ENCODE measurements around the gene TEX36. TPM values are rescaled to one million over a fixed set of nuclear protein-coding genes. Genes with fewer than 3 reads are reported as not detected.

The TEX36 gene, protein sequence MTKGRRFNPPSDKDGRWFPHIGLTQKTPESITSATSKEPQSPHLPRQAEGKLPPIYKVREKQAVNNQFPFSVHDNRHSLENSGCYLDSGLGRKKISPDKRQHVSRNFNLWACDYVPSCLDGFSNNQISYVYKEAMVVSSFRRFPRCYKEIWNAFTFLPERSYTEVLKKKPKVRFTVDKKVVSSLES
- total RNA-seq (not detected), polyA plus RNA-seq (not detected)

DNA sequence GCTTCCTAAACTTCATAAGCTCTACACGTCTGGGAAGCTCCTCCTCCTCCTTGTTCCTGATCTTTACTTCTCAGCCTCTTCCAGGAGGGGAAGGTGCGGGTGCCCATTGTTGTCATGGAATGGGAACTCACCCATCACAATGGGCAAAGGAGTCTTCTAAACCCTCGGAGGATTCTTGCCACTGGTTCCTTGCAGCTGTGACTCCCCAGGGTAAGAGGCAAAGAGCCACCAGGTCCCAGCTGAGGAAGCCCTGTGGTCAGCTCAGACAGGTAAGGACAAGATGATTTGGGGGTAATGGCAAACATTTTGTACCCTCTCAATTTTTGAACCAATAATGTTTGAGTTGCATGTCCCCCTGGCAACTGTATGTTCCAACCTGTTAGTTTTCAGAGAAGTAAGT, at the start of gene TEX36:
Gene TEX36 (minus strand): TSS at position 101 of the 400 bp plus-strand sequence. CDS start 174 bp downstream, outside the sequence.
- Mint-ChIP-seq H3K4me3 (no peak within 1 kb of the TSS), H3K9me3 (peaks cover 0 to 16% (median 7%) of the 10 kb centered on the region in 8 donors), H3K36me3 (no peaks in the 10 kb centered on the region), H3K27ac (peak within 1 kb of the TSS in 1 of 7 donors; percentile 41), H3K27me3 (peaks cover 11 to 25% of the 10 kb centered on the region in 2 donors), H3K4me1 (no peaks in the 10 kb centered on the region)
- Histone ChIP-seq H3K4me3 (ENCODE audit: low read length in 2 of 2) (no peak within 1 kb of the TSS), H3K9me3 (ENCODE audit: control insufficient read depth in 1 of 2, low read length in 2 of 2) (no peaks in the 10 kb centered on the region), H3K27ac (ENCODE audit: low read depth, low read length) (no peak within 1 kb of the TSS), H3K4me1 (ENCODE audit: insufficient read depth, low read length) (no peaks in the 10 kb centered on the region), H3K27me3 (ENCODE audit: insufficient read depth, low read length) (no peaks in the 10 kb centered on the region), H3K36me3 (ENCODE audit: insufficient read depth, low read length) (no peaks in the 10 kb centered on the region)
- ChIA-PET CTCF (ENCODE audit: partially characterized antibody) (no interaction called here), POLR2A (ENCODE audit: partially characterized antibody) (no interaction called here)
- DNase-seq, result no peak
- intact Hi-C loops (cut with micrococcal nuclease), result no loop called here

DNA sequence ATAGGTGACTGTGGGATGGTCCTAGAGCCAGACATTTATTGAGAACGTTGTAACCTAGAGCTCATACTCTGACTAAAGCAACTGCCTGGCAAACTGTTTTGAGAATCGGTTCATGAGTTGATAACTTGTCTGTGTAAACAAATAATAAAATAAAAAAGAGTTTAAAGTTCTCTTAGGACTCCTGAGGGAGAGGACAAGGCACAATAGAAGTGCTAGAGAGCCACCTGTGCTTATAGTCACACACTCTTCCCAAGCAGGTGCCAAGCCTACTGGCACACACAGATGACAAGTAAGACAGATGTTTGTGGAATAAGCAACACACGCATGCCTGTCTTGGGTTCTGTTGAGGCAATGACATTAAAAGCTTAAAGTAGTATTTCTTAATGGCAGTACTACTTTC, 44.5 kb upstream of the TEX36 start:
- H3K27ac Mint-ChIP-seq, result no peak overlapping the region
- Histone ChIP-seq H3K9me3 (ENCODE audit: control insufficient read depth in 1 of 2, low read length in 2 of 2) (no peaks in the 10 kb centered on the region), H3K4me3 (ENCODE audit: low read length in 2 of 2) (no peak overlapping the region), H3K36me3 (ENCODE audit: insufficient read depth, low read length) (peaks cover 89% of the 10 kb centered on the region), H3K27ac (ENCODE audit: low read depth, low read length) (no peak overlapping the region), H3K4me1 (ENCODE audit: insufficient read depth, low read length) (no peaks in the 10 kb centered on the region), H3K27me3 (ENCODE audit: insufficient read depth, low read length) (no peaks in the 10 kb centered on the region)
- peaks cover 5 to 14% (median 8%) of the 10 kb centered on the region in 4 donors for H3K4me1 Mint-ChIP-seq
- H3K27me3 Mint-ChIP-seq, result no peaks in the 10 kb centered on the region
- no peak for DNase-seq
- peaks cover 71 to 86% of the 10 kb centered on the region in 2 donors for H3K36me3 Mint-ChIP-seq
- intact Hi-C loops (cut with micrococcal nuclease), result no loop called here
- H3K4me3 Mint-ChIP-seq, result no peak overlapping the region
- POLR2A ChIA-PET (ENCODE audit: partially characterized antibody), result interaction anchor here (0.7 kb wide), 1 partner anchor 96 kb away, joined by 3 read pairs; the partner anchor contains the start of genes BCCIP and UROS
- no peaks in the 10 kb centered on the region for H3K9me3 Mint-ChIP-seq
- CTCF ChIA-PET (ENCODE audit: partially characterized antibody), result no interaction called here

DNA sequence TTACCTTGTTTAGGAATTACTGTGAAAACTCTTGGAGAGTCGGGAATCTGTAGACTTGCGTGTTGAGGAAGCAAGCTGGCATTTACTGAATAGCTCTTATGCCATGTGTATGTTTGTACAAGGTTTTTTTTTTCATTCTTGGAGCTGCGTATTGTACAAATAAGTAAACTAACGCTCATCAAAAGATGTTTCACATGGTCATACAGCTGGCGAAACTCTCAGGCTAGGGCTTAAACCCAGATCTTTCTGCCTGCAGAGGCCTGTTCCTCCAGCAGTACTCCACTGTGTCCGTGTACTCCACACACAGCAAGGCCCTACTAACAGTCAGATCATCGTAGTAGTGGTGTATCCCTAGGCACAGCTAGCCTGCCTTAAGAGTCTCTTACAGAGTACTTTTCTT, 44.0 kb upstream of the TEX36 start:
- Mint-ChIP-seq H3K4me3 (no peak overlapping the region), H3K36me3 (peaks cover 69 to 85% of the 10 kb centered on the region in 2 donors), H3K27me3 (no peaks in the 10 kb centered on the region), H3K27ac (no peak overlapping the region), H3K4me1 (peaks cover 7 to 12% (median 10%) of the 10 kb centered on the region in 4 donors), H3K9me3 (no peaks in the 10 kb centered on the region)
- CTCF ChIA-PET (ENCODE audit: partially characterized antibody), result no interaction called here
- POLR2A ChIA-PET (ENCODE audit: partially characterized antibody), result no interaction called here
- Histone ChIP-seq H3K4me1 (ENCODE audit: insufficient read depth, low read length) (no peaks in the 10 kb centered on the region), H3K36me3 (ENCODE audit: insufficient read depth, low read length) (peaks cover 89% of the 10 kb centered on the region), H3K9me3 (ENCODE audit: control insufficient read depth in 1 of 2, low read length in 2 of 2) (no peaks in the 10 kb centered on the region), H3K27ac (ENCODE audit: low read depth, low read length) (no peak overlapping the region), H3K4me3 (ENCODE audit: low read length in 2 of 2) (no peak overlapping the region), H3K27me3 (ENCODE audit: insufficient read depth, low read length) (no peaks in the 10 kb centered on the region)
- no peak for DNase-seq
- intact Hi-C loops (cut with micrococcal nuclease), result no loop called here

DNA sequence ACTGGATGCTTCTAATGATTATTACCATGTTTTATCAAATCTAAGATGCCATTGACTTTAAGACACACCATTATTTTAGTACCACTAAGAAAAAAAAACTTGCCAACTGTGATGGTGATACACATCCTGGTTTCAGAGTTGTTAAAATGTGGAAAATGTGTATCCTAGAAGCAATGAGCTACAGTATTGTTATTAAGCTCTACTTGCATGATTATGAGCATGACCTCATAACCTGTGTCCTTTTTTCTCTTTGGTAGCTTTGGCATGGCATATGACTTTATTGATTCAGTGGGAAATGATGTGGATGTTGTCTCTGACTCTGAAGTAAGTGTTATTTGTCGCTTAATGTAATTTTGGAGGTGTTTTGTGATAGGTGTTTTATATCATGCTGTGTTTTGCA, 39.8 kb upstream of the TEX36 start:
- intact Hi-C loops (cut with micrococcal nuclease), result no loop called here
- peak overlapping the region in 2 of 8 donors; percentile 10 to 54 for H3K4me3 Mint-ChIP-seq
- no peak overlapping the region for H3K4me3 ChIP-seq (ENCODE audit: low read length in 2 of 2)
- no peaks in the 10 kb centered on the region for H3K27me3 ChIP-seq (ENCODE audit: insufficient read depth, low read length)
- DNase-seq, result no peak
- H3K4me1 ChIP-seq (ENCODE audit: insufficient read depth, low read length), result peaks cover 26% of the 10 kb centered on the region
- H3K27me3 Mint-ChIP-seq, result no peaks in the 10 kb centered on the region
- H3K9me3 Mint-ChIP-seq, result peaks cover 0 to 4% (median 0%) of the 10 kb centered on the region in 8 donors
- peaks cover 60% of the 10 kb centered on the region for H3K36me3 ChIP-seq (ENCODE audit: insufficient read depth, low read length)
- H3K9me3 ChIP-seq (ENCODE audit: control insufficient read depth in 1 of 2, low read length in 2 of 2), result no peaks in the 10 kb centered on the region
- peaks cover 15 to 44% (median 31%) of the 10 kb centered on the region in 4 donors for H3K4me1 Mint-ChIP-seq
- ChIA-PET CTCF (ENCODE audit: partially characterized antibody) (no interaction called here), POLR2A (ENCODE audit: partially characterized antibody) (no interaction called here)
- H3K27ac ChIP-seq (ENCODE audit: low read depth, low read length), result no peak overlapping the region
- peaks cover 43 to 71% of the 10 kb centered on the region in 2 donors for H3K36me3 Mint-ChIP-seq
- H3K27ac Mint-ChIP-seq, result peak overlapping the region in 1 of 7 donors; percentile 44

DNA sequence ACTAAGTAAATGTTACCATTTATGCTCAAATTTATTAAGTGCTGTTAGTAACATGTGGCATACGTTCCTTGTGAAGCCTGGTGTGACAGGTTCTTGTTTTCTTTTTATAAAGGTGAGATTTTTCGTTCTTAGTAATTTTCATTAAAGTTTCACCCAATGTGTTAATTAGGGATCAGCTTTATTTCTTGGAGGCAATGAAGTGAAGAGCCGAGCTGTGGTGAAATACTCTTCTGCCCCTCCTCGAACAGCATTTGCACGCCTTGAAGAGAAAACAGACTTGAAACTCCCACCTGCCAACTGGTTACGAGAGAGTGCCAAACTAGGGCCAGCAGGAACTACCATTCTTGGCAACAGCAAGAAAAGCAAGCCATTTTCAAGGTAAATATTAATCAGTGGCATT, 38.1 kb upstream of the TEX36 start:
- ChIA-PET CTCF (ENCODE audit: partially characterized antibody) (no interaction called here), POLR2A (ENCODE audit: partially characterized antibody) (no interaction called here)
- Histone ChIP-seq H3K4me3 (ENCODE audit: low read length in 2 of 2) (no peak overlapping the region), H3K36me3 (ENCODE audit: insufficient read depth, low read length) (peaks cover 42% of the 10 kb centered on the region), H3K4me1 (ENCODE audit: insufficient read depth, low read length) (peaks cover 26% of the 10 kb centered on the region), H3K9me3 (ENCODE audit: control insufficient read depth in 1 of 2, low read length in 2 of 2) (no peaks in the 10 kb centered on the region), H3K27ac (ENCODE audit: low read depth, low read length) (no peak overlapping the region), H3K27me3 (ENCODE audit: insufficient read depth, low read length) (no peaks in the 10 kb centered on the region)
- Mint-ChIP-seq H3K4me3 (peak overlapping the region; percentile 58 to 99 (median 68)), H3K9me3 (peaks cover 0 to 6% (median 0%) of the 10 kb centered on the region in 8 donors), H3K27ac (peak overlapping the region in 3 of 7 donors; percentile 66 to 95 (median 87)), H3K27me3 (no peaks in the 10 kb centered on the region), H3K36me3 (peaks cover 35 to 56% of the 10 kb centered on the region in 2 donors), H3K4me1 (peaks cover 14 to 44% (median 31%) of the 10 kb centered on the region in 4 donors)
- intact Hi-C loops (cut with micrococcal nuclease), result no loop called here
- no peak for DNase-seq

DNA sequence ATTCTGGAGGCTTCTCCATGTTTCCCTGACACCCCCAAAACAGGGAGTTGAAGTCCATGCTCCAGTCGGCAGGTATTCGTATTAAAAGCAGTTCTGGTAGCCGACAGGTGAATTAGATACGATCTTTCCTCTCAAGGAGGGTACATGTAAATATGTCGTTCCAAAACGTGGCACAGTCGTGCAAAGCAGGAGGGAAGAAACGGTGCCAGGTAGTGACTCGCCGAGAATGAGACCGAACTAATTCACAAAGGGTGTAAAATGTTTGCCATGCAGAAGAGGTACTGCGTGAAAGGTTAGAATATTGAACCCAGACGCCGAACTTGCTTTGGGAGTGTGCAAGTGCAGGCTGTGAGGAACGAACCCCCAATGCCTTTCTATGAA, 37.0 kb upstream of the TEX36 start:
- no peaks in the 10 kb centered on the region for H3K9me3 ChIP-seq (ENCODE audit: control insufficient read depth in 1 of 2, low read length in 2 of 2)
- Mint-ChIP-seq H3K4me3 (peak overlapping the region; percentile 94 to 100 (median 99)), H3K27ac (peak overlapping the region; percentile 95 to 99 (median 98)), H3K36me3 (peaks cover 26 to 47% of the 10 kb centered on the region in 2 donors), H3K9me3 (peaks cover 0 to 10% (median 2%) of the 10 kb centered on the region in 8 donors), H3K4me1 (peaks cover 14 to 44% (median 30%) of the 10 kb centered on the region in 4 donors), H3K27me3 (no peaks in the 10 kb centered on the region)
- H3K27me3 ChIP-seq (ENCODE audit: insufficient read depth, low read length), result no peaks in the 10 kb centered on the region
- ChIA-PET CTCF (ENCODE audit: partially characterized antibody) (no interaction called here), POLR2A (ENCODE audit: partially characterized antibody) (interaction anchor here (1.0 to 1.5 kb wide), 2 partner anchors 9 to 103 kb away, joined by 3 to 19 read pairs; partner anchors contain the start of genes BCCIP and UROS)
- peak overlapping the region; percentile 77 to 94 for H3K4me3 ChIP-seq (ENCODE audit: low read length in 2 of 2)
- H3K36me3 ChIP-seq (ENCODE audit: insufficient read depth, low read length), result peaks cover 34% of the 10 kb centered on the region
- peaks cover 26% of the 10 kb centered on the region for H3K4me1 ChIP-seq (ENCODE audit: insufficient read depth, low read length)
- no peak for DNase-seq
- intact Hi-C loops (cut with micrococcal nuclease), result no loop called here
- peak overlapping the region; percentile 90 for H3K27ac ChIP-seq (ENCODE audit: low read depth, low read length)

DNA sequence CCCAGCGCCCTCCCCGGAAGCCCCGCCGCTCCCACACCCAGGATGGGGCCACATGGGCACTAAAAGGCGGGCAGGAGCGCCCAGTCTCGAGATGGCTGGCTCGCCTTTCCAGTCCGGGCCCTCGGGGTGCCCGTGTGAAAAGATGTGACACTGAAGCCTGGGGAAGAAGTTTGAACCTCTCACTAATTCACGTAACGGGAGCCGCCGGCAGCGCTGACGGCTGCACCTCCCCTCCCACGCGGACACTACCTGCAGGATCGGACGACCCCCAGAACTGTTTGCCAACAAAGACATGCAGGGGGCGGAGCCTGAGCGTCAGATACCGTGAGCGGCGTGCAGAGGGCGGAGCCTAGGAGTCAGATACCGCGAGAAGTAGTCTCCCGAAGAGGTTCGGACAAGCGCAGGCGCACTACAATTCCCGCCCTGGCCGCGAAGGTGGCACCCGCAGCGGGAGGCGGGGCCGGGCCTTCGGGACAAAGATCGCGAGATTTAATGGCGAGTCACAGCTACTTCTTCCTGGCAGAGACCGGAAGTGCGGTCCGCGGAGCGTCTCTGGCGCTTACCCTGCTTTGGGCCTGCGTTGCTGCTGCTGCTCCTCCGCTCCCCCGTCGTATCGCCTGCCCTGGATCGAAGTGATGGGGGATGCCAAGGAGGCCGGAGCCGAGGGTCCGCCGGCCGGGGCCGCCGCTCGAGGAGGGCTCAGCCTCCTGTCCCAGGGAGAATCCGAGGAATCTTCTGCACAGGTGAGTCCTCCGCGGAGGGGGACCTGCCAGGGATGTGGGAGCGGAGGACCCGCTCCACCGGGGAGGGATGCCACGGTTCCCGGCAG, 36.4 kb upstream of the TEX36 start, which contains the start of gene EDRF1:
Gene EDRF1 (plus strand): TSS at position 537 of the 829 bp plus-strand sequence. CDS start 99 bp downstream, at position 636.
- Histone ChIP-seq H3K27ac (ENCODE audit: low read depth, low read length) (peak within 1 kb of the TSS; percentile 90), H3K27me3 (ENCODE audit: insufficient read depth, low read length) (no peaks in the 10 kb centered on the region), H3K9me3 (ENCODE audit: control insufficient read depth in 1 of 2, low read length in 2 of 2) (no peaks in the 10 kb centered on the region), H3K4me3 (ENCODE audit: low read length in 2 of 2) (peak within 1 kb of the TSS; percentile 86 to 94), H3K4me1 (ENCODE audit: insufficient read depth, low read length) (peaks cover 26% of the 10 kb centered on the region), H3K36me3 (ENCODE audit: insufficient read depth, low read length) (peaks cover 28% of the 10 kb centered on the region)
- H3K4me3 Mint-ChIP-seq, result peak within 1 kb of the TSS; percentile 94 to 100 (median 99)
- DNase-seq, result peak; percentile 99 to 100 (median 99)
- POLR2A ChIA-PET (ENCODE audit: partially characterized antibody), result interaction anchor here (1.0 to 1.5 kb wide), 3 partner anchors 10 to 104 kb away, joined by 3 to 19 read pairs (median 3); partner anchors contain the start of genes BCCIP and UROS
- H3K9me3 Mint-ChIP-seq, result peaks cover 0 to 10% (median 3%) of the 10 kb centered on the region in 8 donors
- peak within 1 kb of the TSS; percentile 95 to 99 (median 98) for H3K27ac Mint-ChIP-seq
- H3K4me1 Mint-ChIP-seq, result peaks cover 14 to 44% (median 28%) of the 10 kb centered on the region in 4 donors
- no peaks in the 10 kb centered on the region for H3K27me3 Mint-ChIP-seq
- CTCF ChIA-PET (ENCODE audit: partially characterized antibody), result no interaction called here
- H3K36me3 Mint-ChIP-seq, result peaks cover 20 to 41% of the 10 kb centered on the region in 2 donors
- intact Hi-C loops (cut with micrococcal nuclease), result loop anchor here (1.0 kb wide), 1 partner anchor 104 kb away; the partner anchor contains the start of genes BCCIP and UROS

All from CD4-positive, alpha-beta memory T cell (primary cell).